ENCODE measurements around the gene UBR4. TPM values are rescaled to one million over a fixed set of nuclear protein-coding genes. Genes with fewer than 3 reads are reported as not detected.

The UBR4 gene
- polyA plus RNA-seq, 6 donors from 2014 or later, result 3.5 to 25.2 (median 15.5) TPM

- H3K4me1 Mint-ChIP-seq, result no peaks in the 10 kb centered on the region
- H3K27me3 Mint-ChIP-seq, result no peaks in the 10 kb centered on the region
- H3K36me3 Mint-ChIP-seq, result peaks cover 30 to 31% of the 10 kb centered on the region in 2 donors
- ATAC-seq (ENCODE audit: low read depth in 2 of 2) (no peak), DNase-seq (no peak)
- no peak overlapping the region for H3K4me3 Mint-ChIP-seq
- H3K9me3 Mint-ChIP-seq, result no peaks in the 10 kb centered on the region
- no peak overlapping the region for H3K27ac Mint-ChIP-seq
Measured at GRCh38 chr1:19167140-19167539, 42.9 kb downstream of the UBR4 start.

GRCh38 chr1:19166066-19166465 is 44.0 kb downstream of the UBR4 start:
- H3K27ac Mint-ChIP-seq, result peak overlapping the region in 1 of 6 donors; percentile 38
- no peaks in the 10 kb centered on the region for H3K4me1 Mint-ChIP-seq
- H3K4me3 Mint-ChIP-seq, result no peak overlapping the region
- ATAC-seq (ENCODE audit: low read depth in 2 of 2) (no peak), DNase-seq (no peak)
- no peaks in the 10 kb centered on the region for H3K27me3 Mint-ChIP-seq
- no peaks in the 10 kb centered on the region for H3K9me3 Mint-ChIP-seq
- H3K36me3 Mint-ChIP-seq, result peaks cover 33 to 36% of the 10 kb centered on the region in 2 donors

- Mint-ChIP-seq H3K4me3 (no peak overlapping the region), H3K27ac (no peak overlapping the region), H3K4me1 (no peaks in the 10 kb centered on the region), H3K27me3 (no peaks in the 10 kb centered on the region), H3K9me3 (no peaks in the 10 kb centered on the region), H3K36me3 (peaks cover 38 to 41% of the 10 kb centered on the region in 2 donors)
- ATAC-seq (ENCODE audit: low read depth in 2 of 2) (no peak), DNase-seq (no peak)
Measured at GRCh38 chr1:19165501-19165900, 44.6 kb downstream of the UBR4 start.

GRCh38 chr1:19164274-19165015 is 45.6 kb downstream of the UBR4 start:
- ATAC-seq (ENCODE audit: low read depth in 2 of 2), result no peak
- DNase-seq, result no peak
- no peaks in the 10 kb centered on the region for H3K9me3 Mint-ChIP-seq
- peaks cover 49 to 52% of the 10 kb centered on the region in 2 donors for H3K36me3 Mint-ChIP-seq
- no peaks in the 10 kb centered on the region for H3K27me3 Mint-ChIP-seq
- peak overlapping the region in 2 of 6 donors; percentile 17 to 43 for H3K27ac Mint-ChIP-seq
- no peaks in the 10 kb centered on the region for H3K4me1 Mint-ChIP-seq
- no peak overlapping the region for H3K4me3 Mint-ChIP-seq

- no peak overlapping the region for H3K27ac Mint-ChIP-seq
- peaks cover 49 to 53% of the 10 kb centered on the region in 2 donors for H3K36me3 Mint-ChIP-seq
- H3K9me3 Mint-ChIP-seq, result no peaks in the 10 kb centered on the region
- H3K4me1 Mint-ChIP-seq, result no peaks in the 10 kb centered on the region
- H3K27me3 Mint-ChIP-seq, result no peaks in the 10 kb centered on the region
- DNase-seq (no peak), ATAC-seq (ENCODE audit: low read depth in 2 of 2) (no peak)
- no peak overlapping the region for H3K4me3 Mint-ChIP-seq
Measured at GRCh38 chr1:19163261-19163660, 46.8 kb downstream of the UBR4 start.

GRCh38 chr1:19160831-19161230 is 49.2 kb downstream of the UBR4 start:
- DNase-seq (no peak), ATAC-seq (ENCODE audit: low read depth in 2 of 2) (no peak)
- no peak overlapping the region for H3K4me3 Mint-ChIP-seq
- H3K4me1 Mint-ChIP-seq, result no peaks in the 10 kb centered on the region
- peaks cover 46 to 53% of the 10 kb centered on the region in 2 donors for H3K36me3 Mint-ChIP-seq
- H3K27me3 Mint-ChIP-seq, result no peaks in the 10 kb centered on the region
- H3K27ac Mint-ChIP-seq, result peak overlapping the region in 3 of 6 donors; percentile 20 to 56 (median 53)
- H3K9me3 Mint-ChIP-seq, result no peaks in the 10 kb centered on the region

GRCh38 chr1:19157653-19158052 is 52.4 kb downstream of the UBR4 start:
- H3K9me3 Mint-ChIP-seq, result no peaks in the 10 kb centered on the region
- peaks cover 48 to 50% of the 10 kb centered on the region in 2 donors for H3K36me3 Mint-ChIP-seq
- H3K27ac Mint-ChIP-seq, result peak overlapping the region in 1 of 6 donors; percentile 13
- ATAC-seq (ENCODE audit: low read depth in 2 of 2), result no peak
- H3K4me3 Mint-ChIP-seq, result no peak overlapping the region
- H3K27me3 Mint-ChIP-seq, result no peaks in the 10 kb centered on the region
- DNase-seq, result no peak
- H3K4me1 Mint-ChIP-seq, result no peaks in the 10 kb centered on the region

- ATAC-seq (ENCODE audit: low read depth in 2 of 2) (no peak), DNase-seq (no peak)
- H3K4me1 Mint-ChIP-seq, result no peaks in the 10 kb centered on the region
- H3K27ac Mint-ChIP-seq, result peak overlapping the region in 2 of 6 donors; percentile 5 to 15
- H3K27me3 Mint-ChIP-seq, result no peaks in the 10 kb centered on the region
- peaks cover 41 to 54% of the 10 kb centered on the region in 2 donors for H3K36me3 Mint-ChIP-seq
- H3K9me3 Mint-ChIP-seq, result no peaks in the 10 kb centered on the region
- no peak overlapping the region for H3K4me3 Mint-ChIP-seq
Measured at GRCh38 chr1:19156676-19157075, 53.4 kb downstream of the UBR4 start.

- Mint-ChIP-seq H3K4me3 (no peak overlapping the region), H3K27me3 (no peaks in the 10 kb centered on the region), H3K4me1 (no peaks in the 10 kb centered on the region), H3K36me3 (peaks cover 28 to 58% of the 10 kb centered on the region in 2 donors), H3K27ac (peak overlapping the region in 2 of 6 donors; percentile 14 to 67), H3K9me3 (no peaks in the 10 kb centered on the region)
- DNase-seq (no peak), ATAC-seq (ENCODE audit: low read depth in 2 of 2) (no peak)
Measured at GRCh38 chr1:19154876-19155275, 55.2 kb downstream of the UBR4 start.

- H3K4me1 Mint-ChIP-seq, result no peaks in the 10 kb centered on the region
- DNase-seq (no peak), ATAC-seq (ENCODE audit: low read depth in 2 of 2) (no peak)
- H3K4me3 Mint-ChIP-seq, result no peak overlapping the region
- no peaks in the 10 kb centered on the region for H3K27me3 Mint-ChIP-seq
- H3K9me3 Mint-ChIP-seq, result no peaks in the 10 kb centered on the region
- H3K27ac Mint-ChIP-seq, result no peak overlapping the region
- H3K36me3 Mint-ChIP-seq, result peaks cover 36 to 69% of the 10 kb centered on the region in 2 donors
Measured at GRCh38 chr1:19153169-19153568, 56.9 kb downstream of the UBR4 start.

GRCh38 chr1:19151537-19151936 is 58.5 kb downstream of the UBR4 start:
- H3K27ac Mint-ChIP-seq, result no peak overlapping the region
- H3K4me3 Mint-ChIP-seq, result no peak overlapping the region
- H3K27me3 Mint-ChIP-seq, result no peaks in the 10 kb centered on the region
- no peak for DNase-seq
- H3K9me3 Mint-ChIP-seq, result no peaks in the 10 kb centered on the region
- no peak for ATAC-seq (ENCODE audit: low read depth in 2 of 2)
- H3K36me3 Mint-ChIP-seq, result peaks cover 52 to 81% of the 10 kb centered on the region in 2 donors
- H3K4me1 Mint-ChIP-seq, result no peaks in the 10 kb centered on the region

- H3K27me3 Mint-ChIP-seq, result no peaks in the 10 kb centered on the region
- DNase-seq (no peak), ATAC-seq (ENCODE audit: low read depth in 2 of 2) (no peak)
- H3K36me3 Mint-ChIP-seq, result peaks cover 54 to 89% of the 10 kb centered on the region in 2 donors
- no peaks in the 10 kb centered on the region for H3K9me3 Mint-ChIP-seq
- H3K4me3 Mint-ChIP-seq, result no peak overlapping the region
- peak overlapping the region in 1 of 6 donors; percentile 18 for H3K27ac Mint-ChIP-seq
- no peaks in the 10 kb centered on the region for H3K4me1 Mint-ChIP-seq
Measured at GRCh38 chr1:19149736-19150135, 60.3 kb downstream of the UBR4 start.

GRCh38 chr1:19140465-19140864 is 69.6 kb downstream of the UBR4 start:
- no peak for ATAC-seq (ENCODE audit: low read depth in 2 of 2)
- DNase-seq, result no peak
- Mint-ChIP-seq H3K27ac (peak overlapping the region in 1 of 6 donors; percentile 49), H3K36me3 (peaks cover 37 to 39% of the 10 kb centered on the region in 2 donors), H3K27me3 (no peaks in the 10 kb centered on the region), H3K9me3 (peaks cover 0 to 2% (median 0%) of the 10 kb centered on the region in 7 donors), H3K4me3 (no peak overlapping the region), H3K4me1 (no peaks in the 10 kb centered on the region)

- H3K4me3 Mint-ChIP-seq, result no peak overlapping the region
- peak overlapping the region in 1 of 6 donors; percentile 35 for H3K27ac Mint-ChIP-seq
- H3K4me1 Mint-ChIP-seq, result no peaks in the 10 kb centered on the region
- peaks cover 39 to 42% of the 10 kb centered on the region in 2 donors for H3K36me3 Mint-ChIP-seq
- DNase-seq (no peak), ATAC-seq (ENCODE audit: low read depth in 2 of 2) (no peak)
- no peaks in the 10 kb centered on the region for H3K27me3 Mint-ChIP-seq
- H3K9me3 Mint-ChIP-seq, result peaks cover 0 to 4% (median 0%) of the 10 kb centered on the region in 7 donors
Measured at GRCh38 chr1:19139711-19140110, 70.4 kb downstream of the UBR4 start.
